ENCODE results near the gene MAPKAPK2. TPM values are rescaled to one million over a fixed set of nuclear protein-coding genes. Genes with fewer than 3 reads are reported as not detected.

MAPKAPK2 gene
- 43.0 TPM for total RNA-seq (2013)
- 10 to 100 TPM in 1 of 3 donors, 1 to 10 TPM in 2; 1.6 to 56.9 (median 2.2) TPM for polyA plus RNA-seq
- polyA minus RNA-seq: 40.5 and 56.4 TPM in 2 replicates
- 180 to 306 (median 215) reads per million in 11 experiments for total RNA-seq

GRCh38 chr1:206684478-206685333 lies at the start of gene MAPKAPK2:
MAPKAPK2 (plus strand) TSS chr1:206684905; CDS start chr1:206685230, 325 bp downstream.
- TF ChIP-seq, protein P1, sequence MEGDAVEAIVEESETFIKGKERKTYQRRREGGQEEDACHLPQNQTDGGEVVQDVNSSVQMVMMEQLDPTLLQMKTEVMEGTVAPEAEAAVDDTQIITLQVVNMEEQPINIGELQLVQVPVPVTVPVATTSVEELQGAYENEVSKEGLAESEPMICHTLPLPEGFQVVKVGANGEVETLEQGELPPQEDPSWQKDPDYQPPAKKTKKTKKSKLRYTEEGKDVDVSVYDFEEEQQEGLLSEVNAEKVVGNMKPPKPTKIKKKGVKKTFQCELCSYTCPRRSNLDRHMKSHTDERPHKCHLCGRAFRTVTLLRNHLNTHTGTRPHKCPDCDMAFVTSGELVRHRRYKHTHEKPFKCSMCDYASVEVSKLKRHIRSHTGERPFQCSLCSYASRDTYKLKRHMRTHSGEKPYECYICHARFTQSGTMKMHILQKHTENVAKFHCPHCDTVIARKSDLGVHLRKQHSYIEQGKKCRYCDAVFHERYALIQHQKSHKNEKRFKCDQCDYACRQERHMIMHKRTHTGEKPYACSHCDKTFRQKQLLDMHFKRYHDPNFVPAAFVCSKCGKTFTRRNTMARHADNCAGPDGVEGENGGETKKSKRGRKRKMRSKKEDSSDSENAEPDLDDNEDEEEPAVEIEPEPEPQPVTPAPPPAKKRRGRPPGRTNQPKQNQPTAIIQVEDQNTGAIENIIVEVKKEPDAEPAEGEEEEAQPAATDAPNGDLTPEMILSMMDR (IDR thresholded peaks at IDR 0.05): no peak
- Mint-ChIP-seq H3K27ac (peak within 1 kb of the TSS; percentile 90 to 97 (median 97)), H3K4me1 (peaks cover 57% of the 10 kb centered on the region), H3K36me3 (peaks cover 13 to 17% of the 10 kb centered on the region in 2 donors), H3K27me3 (ENCODE audit: low read depth in 3 of 3) (peaks cover 2 to 7% (median 2%) of the 10 kb centered on the region in 3 donors), H3K4me3 (peak within 1 kb of the TSS; percentile 86 to 90), H3K9me3 (peaks cover 0 to 2% (median 0%) of the 10 kb centered on the region in 7 donors)
- Histone ChIP-seq H3K9me3 (replicated peaks in 1 of 2; ENCODE audit: control insufficient read depth in 1 of 2, insufficient read depth in 1 of 2, low read length in 2 of 2) (no peaks in the 10 kb centered on the region), H3K9ac (ENCODE audit: insufficient read depth, low read length, poor library complexity, severe bottlenecking) (peak within 1 kb of the TSS; percentile 79), H3K27me3 (ENCODE audit: control insufficient read depth in 2 of 2, insufficient read depth in 2 of 2, low read length in 2 of 2) (no peaks in the 10 kb centered on the region), H3K36me3 (replicated peaks in 1 of 2; ENCODE audit: control insufficient read depth in 1 of 2, insufficient read depth in 2 of 2, low read length in 2 of 2) (no peaks in the 10 kb centered on the region), H2AFZ (ENCODE audit: insufficient read depth, low read depth, low read length, poor library complexity, severe bottlenecking) (no peak within 1 kb of the TSS), H3K79me2 (ENCODE audit: insufficient read depth, low read length) (peaks cover 40% of the 10 kb centered on the region), H3K4me2 (replicated peaks; ENCODE audit: extremely low read depth, low read length, poor library complexity, severe bottlenecking) (peak within 1 kb of the TSS; percentile 89), H3K4me3 (replicated peaks in 1 of 3; ENCODE audit: low read depth in 2 of 3, low read length in 3 of 3) (peak within 1 kb of the TSS; percentile 59 to 97 (median 83)), H3K4me1 (ENCODE audit: control insufficient read depth in 1 of 2, insufficient read depth in 2 of 2, low read length in 2 of 2) (peaks cover 46 to 53% of the 10 kb centered on the region in 2 donors), H3K27ac (ENCODE audit: low read depth in 1 of 2, low read length in 2 of 2) (peak within 1 kb of the TSS; percentile 87 to 88), H4K20me1 (ENCODE audit: insufficient read depth, low read length) (peaks cover 63% of the 10 kb centered on the region)
- intact Hi-C loops (cut with micrococcal nuclease): no loop called here
- WGBS (ENCODE audit: insufficient coverage): 0% methylated on average over 44 of the region's 82 CpGs
- peak; percentile 68 to 82 (median 75) for DNase-seq

DNA sequence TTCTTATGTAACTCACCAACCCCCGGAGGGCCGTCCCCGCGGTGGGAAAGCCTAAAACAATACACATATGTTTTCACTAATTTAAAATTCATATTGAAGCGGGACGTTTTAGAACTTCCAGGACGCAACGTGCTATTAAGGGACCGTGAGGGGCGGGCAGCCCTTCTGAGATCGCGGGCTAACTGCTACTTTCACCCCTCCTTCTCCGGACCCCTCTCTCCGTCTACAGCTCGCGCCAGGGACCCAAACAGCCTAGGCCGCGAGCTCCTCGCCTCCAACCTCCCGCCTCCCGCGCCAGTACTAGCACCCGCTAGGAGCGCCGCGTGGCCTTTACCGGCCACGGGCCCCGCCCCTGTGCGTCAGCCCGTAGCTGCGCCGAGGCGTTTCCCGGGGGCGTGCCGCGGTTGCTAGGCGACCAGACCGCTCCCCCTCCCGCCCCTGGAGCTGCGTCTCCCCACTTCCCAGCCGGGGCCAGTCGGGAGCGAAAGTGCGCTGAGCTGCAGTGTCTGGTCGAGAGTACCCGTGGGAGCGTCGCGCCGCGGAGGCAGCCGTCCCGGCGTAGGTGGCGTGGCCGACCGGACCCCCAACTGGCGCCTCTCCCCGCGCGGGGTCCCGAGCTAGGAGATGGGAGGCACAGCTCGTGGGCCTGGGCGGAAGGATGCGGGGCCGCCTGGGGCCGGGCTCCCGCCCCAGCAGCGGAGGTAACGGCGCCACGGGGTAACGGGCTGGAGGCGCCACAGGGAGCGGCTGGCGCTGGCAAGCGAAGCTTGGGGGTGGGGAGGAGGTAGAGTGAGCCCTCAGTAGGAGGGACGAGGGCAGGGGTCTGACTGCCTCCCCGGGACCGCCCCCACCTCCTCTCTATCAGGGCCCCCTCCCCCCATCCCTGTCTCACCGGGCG lies 49.4 kb upstream of the MAPKAPK2 start, which contains the start of gene DYRK3:
Gene DYRK3 (plus strand): TSS at position 457 of the 898 bp plus-strand sequence. CDS start 168 bp downstream, at position 625.
- H3K9me3 Mint-ChIP-seq: no peaks in the 10 kb centered on the region
- Histone ChIP-seq H3K9ac (ENCODE audit: insufficient read depth, low read length, poor library complexity, severe bottlenecking) (peak within 1 kb of the TSS; percentile 54), H2AFZ (ENCODE audit: insufficient read depth, low read depth, low read length, poor library complexity, severe bottlenecking) (peak within 1 kb of the TSS; percentile 85), H4K20me1 (ENCODE audit: insufficient read depth, low read length) (no peaks in the 10 kb centered on the region), H3K27me3 (ENCODE audit: control insufficient read depth in 2 of 2, insufficient read depth in 2 of 2, low read length in 2 of 2) (peaks cover 5 to 15% of the 10 kb centered on the region in 2 donors), H3K36me3 (replicated peaks in 1 of 2; ENCODE audit: control insufficient read depth in 1 of 2, insufficient read depth in 2 of 2, low read length in 2 of 2) (no peaks in the 10 kb centered on the region), H3K27ac (ENCODE audit: low read depth in 1 of 2, low read length in 2 of 2) (no peak within 1 kb of the TSS), H3K4me3 (replicated peaks in 1 of 3; ENCODE audit: low read depth in 2 of 3, low read length in 3 of 3) (peak within 1 kb of the TSS; percentile 38 to 79 (median 72)), H3K9me3 (replicated peaks in 1 of 2; ENCODE audit: control insufficient read depth in 1 of 2, insufficient read depth in 1 of 2, low read length in 2 of 2) (no peaks in the 10 kb centered on the region), H3K79me2 (ENCODE audit: insufficient read depth, low read length) (no peaks in the 10 kb centered on the region), H3K4me2 (replicated peaks; ENCODE audit: extremely low read depth, low read length, poor library complexity, severe bottlenecking) (peak within 1 kb of the TSS; percentile 87), H3K4me1 (ENCODE audit: control insufficient read depth in 1 of 2, insufficient read depth in 2 of 2, low read length in 2 of 2) (peaks cover 16 to 22% of the 10 kb centered on the region in 2 donors)
- H3K4me3 Mint-ChIP-seq: peak within 1 kb of the TSS; percentile 75 to 90
- H3K27ac Mint-ChIP-seq: peak within 1 kb of the TSS in 6 of 7 donors; percentile 18 to 89 (median 71)
- no peaks in the 10 kb centered on the region for H3K36me3 Mint-ChIP-seq
- peaks cover 17% of the 10 kb centered on the region for H3K4me1 Mint-ChIP-seq
- peaks cover 11 to 34% (median 26%) of the 10 kb centered on the region in 3 donors for H3K27me3 Mint-ChIP-seq (ENCODE audit: low read depth in 3 of 3)
- WGBS (ENCODE audit: insufficient coverage): under 1% methylated on average over 68 of the region's 84 CpGs
- intact Hi-C loops (cut with micrococcal nuclease): loop anchor here (10.0 kb wide), 1 partner anchor 279 kb away; no protein-coding TSS in a partner anchor
- DNase-seq: peak; percentile 86 to 90 (median 87)
- TF ChIP-seq, protein P1 (IDR thresholded peaks at IDR 0.05): no peak

Data from CD14-positive monocyte (primary cell).